Measurements from ENCODE around the gene LDHAL6B. TPM values are rescaled to one million over a fixed set of nuclear protein-coding genes. Genes with fewer than 3 reads are reported as not detected.

Gene LDHAL6B
- total and polyA plus RNA-seq, 7 donors: not detected

DNA sequence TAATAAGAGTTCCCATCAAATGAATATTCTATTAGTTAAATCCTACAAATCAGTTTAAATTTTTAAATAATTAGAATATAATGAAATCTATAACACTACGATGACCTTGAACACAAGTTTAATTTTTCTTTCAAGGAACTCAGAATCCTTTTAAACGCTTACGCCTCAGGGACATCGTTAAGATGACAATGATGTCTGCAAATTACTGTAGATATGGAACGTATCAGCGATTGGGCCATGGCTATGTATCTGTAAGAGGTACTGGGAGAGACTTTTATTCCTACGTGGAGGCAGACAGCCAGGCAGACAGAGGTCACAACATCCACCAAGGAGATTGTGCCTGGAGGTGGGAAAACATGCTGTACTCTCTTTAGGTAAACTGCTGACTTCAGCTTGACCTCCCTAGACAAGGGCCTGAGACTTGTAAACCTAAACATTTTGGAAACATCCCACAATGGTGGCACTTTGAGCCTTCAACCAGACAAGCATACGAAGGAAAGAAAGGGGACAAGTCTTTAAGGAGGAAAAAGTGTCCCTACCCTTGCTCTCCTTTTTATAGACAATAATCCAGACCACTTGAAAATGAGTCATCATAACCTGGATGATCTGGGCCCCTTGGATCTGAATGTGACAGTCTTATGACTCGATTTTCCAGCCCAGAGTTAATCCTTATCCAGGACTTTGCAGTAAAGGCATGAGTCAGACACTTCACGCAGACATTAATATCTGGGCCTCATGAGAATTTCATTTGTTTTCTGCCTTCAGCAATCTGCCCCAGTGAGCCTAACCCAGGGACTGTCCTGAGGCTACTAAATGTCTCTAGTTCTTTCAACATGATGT, 6.8 kb upstream of the LDHAL6B start:
- Histone ChIP-seq H3K36me3 (peaks cover 7 to 31% (median 16%) of the 10 kb centered on the region in 4 donors), H3K27ac (peak overlapping the region in 1 of 4 donors; percentile 62), H3K9me3 (no peaks in the 10 kb centered on the region), H3K27me3 (no peaks in the 10 kb centered on the region), H3K4me1 (peaks cover 0 to 33% (median 15%) of the 10 kb centered on the region in 4 donors), H3K4me3 (no peak overlapping the region)
- TF ChIP-seq POLR2A (IDR thresholded peaks at IDR 0.05): no peak
- TF ChIP-seq, protein P1, sequence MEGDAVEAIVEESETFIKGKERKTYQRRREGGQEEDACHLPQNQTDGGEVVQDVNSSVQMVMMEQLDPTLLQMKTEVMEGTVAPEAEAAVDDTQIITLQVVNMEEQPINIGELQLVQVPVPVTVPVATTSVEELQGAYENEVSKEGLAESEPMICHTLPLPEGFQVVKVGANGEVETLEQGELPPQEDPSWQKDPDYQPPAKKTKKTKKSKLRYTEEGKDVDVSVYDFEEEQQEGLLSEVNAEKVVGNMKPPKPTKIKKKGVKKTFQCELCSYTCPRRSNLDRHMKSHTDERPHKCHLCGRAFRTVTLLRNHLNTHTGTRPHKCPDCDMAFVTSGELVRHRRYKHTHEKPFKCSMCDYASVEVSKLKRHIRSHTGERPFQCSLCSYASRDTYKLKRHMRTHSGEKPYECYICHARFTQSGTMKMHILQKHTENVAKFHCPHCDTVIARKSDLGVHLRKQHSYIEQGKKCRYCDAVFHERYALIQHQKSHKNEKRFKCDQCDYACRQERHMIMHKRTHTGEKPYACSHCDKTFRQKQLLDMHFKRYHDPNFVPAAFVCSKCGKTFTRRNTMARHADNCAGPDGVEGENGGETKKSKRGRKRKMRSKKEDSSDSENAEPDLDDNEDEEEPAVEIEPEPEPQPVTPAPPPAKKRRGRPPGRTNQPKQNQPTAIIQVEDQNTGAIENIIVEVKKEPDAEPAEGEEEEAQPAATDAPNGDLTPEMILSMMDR (IDR thresholded peaks at IDR 0.05): no peak
- peak in 1 of 4 donors; percentile 29 for TF ChIP-seq EP300 (IDR thresholded peaks at IDR 0.05)
- TF ChIP-seq POLR2AphosphoS5 (IDR thresholded peaks at IDR 0.05): peak in 3 of 4 donors; percentile 14 to 78 (median 50)
- no peak for DNase-seq
- intact Hi-C loops (cut with DNase I): no loop called here
- WGBS, 2 donors: 82 to 88% methylated on average over 10 of the region's 10 CpGs

DNA sequence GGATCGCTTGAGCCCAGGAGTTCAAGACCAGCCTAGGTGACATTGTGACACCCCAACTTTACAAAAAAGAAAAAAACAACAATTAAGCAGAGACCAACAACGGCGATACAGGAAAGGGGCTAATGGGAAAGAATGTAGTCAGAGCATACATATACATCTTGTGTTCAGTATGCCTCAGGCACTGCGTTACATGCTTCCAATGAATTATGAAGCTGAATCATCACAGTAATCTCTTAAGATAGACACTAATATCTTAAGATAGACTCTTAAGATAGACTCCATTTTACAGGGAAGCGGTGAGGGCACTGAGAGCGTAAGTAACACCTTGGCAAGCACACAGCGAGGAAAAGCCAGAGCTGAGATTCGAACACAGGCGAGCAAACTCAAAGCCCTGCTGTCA, 6.1 kb upstream of the LDHAL6B start:
- H3K36me3 ChIP-seq: peaks cover 4 to 31% (median 17%) of the 10 kb centered on the region in 4 donors
- H3K9me3 ChIP-seq: no peaks in the 10 kb centered on the region
- TF ChIP-seq EP300 (IDR thresholded peaks at IDR 0.05): no peak
- TF ChIP-seq POLR2AphosphoS5 (IDR thresholded peaks at IDR 0.05): no peak
- TF ChIP-seq, protein P1 (IDR thresholded peaks at IDR 0.05): no peak
- no peak for TF ChIP-seq POLR2A (IDR thresholded peaks at IDR 0.05)
- DNase-seq: no peak
- WGBS, 2 donors: 98% methylated on average over 9 of the region's 9 CpGs
- H3K4me1 ChIP-seq: peaks cover 0 to 33% (median 15%) of the 10 kb centered on the region in 4 donors
- H3K4me3 ChIP-seq: no peak overlapping the region
- H3K27me3 ChIP-seq: no peaks in the 10 kb centered on the region
- intact Hi-C loops (cut with DNase I): no loop called here
- H3K27ac ChIP-seq: peak overlapping the region in 2 of 4 donors; percentile 22 to 62

DNA sequence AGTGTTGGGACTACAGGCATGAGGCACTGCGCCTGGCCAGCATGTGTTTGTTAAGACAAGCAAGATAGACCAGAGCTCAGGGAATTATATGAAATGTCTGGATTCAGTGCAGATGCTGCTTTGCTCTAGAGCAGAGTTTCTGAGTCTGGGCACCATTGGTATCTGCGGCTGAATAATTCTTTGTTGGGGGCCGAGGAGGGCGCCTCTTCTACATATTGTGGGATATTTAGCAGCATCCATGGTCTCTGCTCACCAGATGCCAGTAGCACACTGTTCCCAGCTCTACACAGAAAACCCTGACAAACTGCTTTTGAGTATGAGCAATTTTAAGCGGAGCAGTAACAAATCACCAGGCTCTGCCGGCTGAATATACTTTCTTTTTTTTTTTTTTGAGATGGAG, 3.6 kb upstream of the LDHAL6B start:
- no peak for DNase-seq
- WGBS, 2 donors: 95 to 97% methylated on average over 6 of the region's 6 CpGs
- Histone ChIP-seq H3K27me3 (no peaks in the 10 kb centered on the region), H3K4me1 (peaks cover 0 to 33% (median 15%) of the 10 kb centered on the region in 4 donors), H3K9me3 (no peaks in the 10 kb centered on the region), H3K4me3 (no peak overlapping the region), H3K27ac (no peak overlapping the region), H3K36me3 (peaks cover 16 to 54% (median 26%) of the 10 kb centered on the region in 4 donors)
- TF ChIP-seq POLR2AphosphoS5 (IDR thresholded peaks at IDR 0.05) (no peak), EP300 (IDR thresholded peaks at IDR 0.05) (no peak), POLR2A (IDR thresholded peaks at IDR 0.05) (no peak)
- TF ChIP-seq, protein P1 (IDR thresholded peaks at IDR 0.05): no peak
- intact Hi-C loops (cut with DNase I): no loop called here

DNA sequence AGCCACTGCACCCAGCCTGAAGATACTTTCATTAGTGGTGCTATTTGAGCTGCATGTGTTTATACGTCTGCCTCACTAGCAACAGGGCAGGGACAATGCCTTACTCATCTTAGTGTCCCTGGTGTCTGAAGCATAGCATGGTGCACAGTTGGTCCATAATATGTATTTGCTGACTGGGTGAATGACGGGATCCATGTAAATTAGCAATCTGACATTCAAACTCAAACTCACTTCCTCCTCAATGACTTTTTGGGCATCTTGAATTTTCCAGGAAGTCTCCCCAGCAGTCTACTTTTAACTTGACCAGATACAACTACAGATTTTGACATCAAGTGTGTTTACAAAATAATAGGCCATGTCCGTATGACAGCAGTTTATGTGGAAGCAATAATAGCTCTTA, 3.0 kb upstream of the LDHAL6B start:
- H3K9me3 ChIP-seq: no peaks in the 10 kb centered on the region
- no peak overlapping the region for H3K27ac ChIP-seq
- H3K36me3 ChIP-seq: peaks cover 16 to 56% (median 30%) of the 10 kb centered on the region in 4 donors
- WGBS, 2 donors: 82 to 83% methylated on average over 3 of the region's 3 CpGs
- no peak for TF ChIP-seq POLR2AphosphoS5 (IDR thresholded peaks at IDR 0.05)
- TF ChIP-seq EP300 (IDR thresholded peaks at IDR 0.05): no peak
- TF ChIP-seq POLR2A (IDR thresholded peaks at IDR 0.05): no peak
- TF ChIP-seq, protein P1 (IDR thresholded peaks at IDR 0.05): no peak
- peaks cover 0 to 33% (median 15%) of the 10 kb centered on the region in 4 donors for H3K4me1 ChIP-seq
- H3K27me3 ChIP-seq: no peaks in the 10 kb centered on the region
- H3K4me3 ChIP-seq: no peak overlapping the region
- intact Hi-C loops (cut with DNase I): no loop called here
- no peak for DNase-seq
